GM19397 (cell line): ENCODE measurements around the gene ARSB.
"Not testable (repeated sequence)": the region's sequence is repeated elsewhere in the genome, so short reads cannot be mapped to it uniquely, and the experiment has no call there.

Experiments used
- ATAC-seq: cut with Tn5 transposase; IDR thresholded peaks from one replicate; pipeline ENCODE4 v1.9.1; 2021; ENCODE audit warnings: mild to moderate bottlenecking, moderate library complexity; ENCODE audit not compliant: unreplicated experiment

ARSB gene

DNA sequence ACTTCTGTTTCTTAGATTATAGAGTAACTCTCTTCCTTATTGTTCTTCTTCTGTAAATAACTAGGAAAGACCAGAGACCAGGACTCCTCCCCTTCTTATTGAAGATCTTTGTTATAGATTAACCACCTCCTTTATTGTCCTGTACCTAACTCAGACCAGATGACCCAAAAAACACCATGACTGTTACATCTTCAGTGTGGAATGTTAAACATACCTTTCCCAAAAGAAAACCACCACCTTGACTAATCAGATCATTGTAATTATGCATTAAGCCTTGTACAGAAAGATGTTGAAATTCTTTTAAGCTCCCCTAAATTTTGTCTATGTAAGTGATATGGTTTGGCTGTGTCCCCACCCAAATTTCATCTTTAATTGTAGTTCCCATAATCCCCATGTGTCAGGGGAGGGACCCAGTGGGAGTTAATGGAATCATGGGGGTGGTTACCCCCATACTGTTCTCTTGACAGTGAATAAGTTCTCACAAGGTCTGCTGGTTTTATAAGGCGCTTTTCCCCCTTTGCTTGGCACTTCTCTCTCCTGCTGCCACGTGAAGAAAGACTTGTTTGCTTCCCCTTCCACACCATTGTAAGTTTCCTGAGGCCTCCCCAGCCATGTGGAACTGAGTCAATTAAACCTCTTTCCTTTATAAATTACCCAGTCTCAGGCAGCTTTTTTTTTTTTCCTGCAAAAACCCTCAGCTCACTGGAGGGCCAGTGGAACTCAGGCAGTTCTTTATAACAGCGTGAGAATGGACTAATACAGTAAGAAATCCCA lies 26.3 kb downstream of the ARSB start:
- no peak for ATAC-seq

DNA sequence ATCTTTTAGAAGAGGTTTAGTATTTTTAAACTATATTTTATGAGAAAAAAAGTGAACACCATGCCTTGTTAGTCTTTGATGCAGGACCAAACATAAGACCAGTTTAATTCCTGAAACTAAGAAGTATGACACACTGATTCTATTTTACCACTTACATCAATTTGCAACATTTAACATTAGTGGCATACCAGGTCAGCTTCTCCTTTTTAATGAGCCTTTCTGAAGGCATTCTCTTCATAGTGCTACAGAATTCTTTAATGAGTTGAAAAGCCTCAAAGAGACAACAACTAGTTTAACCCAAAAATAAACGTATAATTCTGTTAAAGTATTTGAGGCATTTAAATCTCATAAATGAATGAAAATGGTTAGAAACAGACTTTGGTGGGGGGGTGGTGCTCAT lies 28.2 kb downstream of the ARSB start:
- ATAC-seq, result no peak

DNA sequence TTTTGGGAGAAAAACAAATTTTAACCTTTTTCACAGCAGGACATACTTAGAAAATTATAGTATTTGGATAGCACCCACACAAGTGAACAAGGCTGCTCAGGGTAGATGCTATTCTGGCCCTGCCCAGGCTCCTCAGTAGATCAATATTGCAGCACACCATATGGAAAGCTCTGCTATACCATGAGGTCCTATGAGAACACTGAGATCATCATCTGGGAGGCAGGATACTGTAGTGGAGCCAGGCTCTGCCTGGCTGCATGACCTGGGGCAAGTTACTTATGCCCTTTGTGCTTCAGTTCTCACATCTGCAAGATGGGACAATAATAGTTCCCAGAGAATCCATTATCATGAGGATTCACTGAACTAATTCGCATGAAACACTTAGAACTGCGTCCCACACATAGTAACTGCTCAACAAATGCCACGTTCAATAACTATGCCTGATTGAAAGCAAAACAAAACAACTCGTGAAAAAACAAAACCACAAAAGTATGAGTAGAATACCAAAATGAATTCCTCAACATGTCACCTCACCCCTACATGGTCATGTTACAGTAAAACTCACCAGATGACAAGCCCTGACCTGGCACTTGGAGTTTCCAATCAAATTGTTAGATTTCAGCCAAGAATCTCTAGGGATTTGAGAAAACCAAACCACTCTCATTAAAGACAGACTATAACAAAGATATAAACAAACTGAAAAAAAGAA lies 31.9 kb downstream of the ARSB start:
- no peak for ATAC-seq

DNA sequence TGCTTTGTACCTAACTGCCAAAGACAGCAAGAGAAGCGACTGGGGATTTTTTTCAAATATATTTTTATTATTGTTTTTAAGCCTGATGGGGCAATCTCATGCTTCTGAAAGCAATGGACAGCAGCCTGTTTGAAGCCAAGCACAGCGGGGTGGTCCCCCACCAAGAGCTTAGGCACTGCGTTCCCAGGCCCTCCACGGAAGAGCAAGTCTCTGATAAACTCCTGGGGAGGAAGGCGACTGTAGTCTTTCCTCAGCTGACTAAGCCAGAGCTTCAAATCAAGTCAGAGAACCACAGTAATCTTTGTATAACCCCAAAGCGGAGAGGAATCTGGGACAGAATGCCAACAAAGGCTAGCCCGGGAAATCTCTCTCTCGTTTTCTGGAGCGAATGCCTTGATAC lies 54.4 kb downstream of the ARSB start:
- ATAC-seq, result no peak

DNA sequence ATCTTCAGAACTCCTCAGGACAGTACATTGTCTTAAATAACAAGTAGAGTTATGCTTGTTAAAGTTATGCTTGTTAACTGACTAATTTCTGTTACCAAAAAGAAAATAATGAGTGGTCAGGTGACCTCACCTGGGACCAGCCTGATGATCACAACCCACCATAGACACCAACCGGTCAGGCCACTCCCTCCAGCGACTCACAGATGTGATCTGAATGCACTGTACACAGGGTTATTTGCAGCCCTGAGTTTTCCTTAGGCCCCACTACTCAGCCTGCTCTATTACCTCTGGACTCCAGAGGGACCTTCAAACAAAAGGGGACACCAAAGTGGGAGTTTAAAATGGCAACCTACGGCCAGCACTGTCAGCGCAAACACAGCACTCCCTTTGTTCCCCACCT lies 55.3 kb downstream of the ARSB start:
- no peak for ATAC-seq

DNA sequence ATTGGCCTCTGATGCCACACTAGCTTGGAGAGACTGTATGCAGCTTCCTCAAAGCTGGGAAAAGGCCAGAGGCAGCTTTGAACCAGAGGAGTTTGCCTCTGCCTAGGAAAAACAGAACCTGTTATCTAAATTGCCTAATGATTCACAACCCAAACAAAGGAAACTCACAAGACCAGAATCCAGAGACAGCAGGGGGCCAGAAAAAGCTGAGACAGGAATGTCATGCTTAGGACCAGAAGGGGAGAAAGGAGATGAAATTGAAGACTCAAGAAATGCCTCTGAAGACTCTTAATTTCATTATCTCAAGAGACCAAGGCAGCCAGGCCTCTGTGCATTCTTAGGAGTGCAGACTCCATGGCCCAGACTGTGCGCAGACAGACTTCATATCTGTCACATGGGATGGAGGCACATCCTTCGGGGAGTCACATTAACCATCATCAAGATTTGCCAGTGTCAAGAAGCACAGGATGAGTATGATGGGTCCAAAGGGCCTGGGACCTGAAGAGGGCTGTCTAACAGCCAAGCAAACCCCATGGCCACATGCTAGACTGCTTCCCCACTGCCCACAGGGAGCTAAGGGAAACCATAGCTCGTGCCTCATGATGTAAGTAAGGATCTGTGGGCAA lies 57.3 kb downstream of the ARSB start:
- no peak for ATAC-seq

DNA sequence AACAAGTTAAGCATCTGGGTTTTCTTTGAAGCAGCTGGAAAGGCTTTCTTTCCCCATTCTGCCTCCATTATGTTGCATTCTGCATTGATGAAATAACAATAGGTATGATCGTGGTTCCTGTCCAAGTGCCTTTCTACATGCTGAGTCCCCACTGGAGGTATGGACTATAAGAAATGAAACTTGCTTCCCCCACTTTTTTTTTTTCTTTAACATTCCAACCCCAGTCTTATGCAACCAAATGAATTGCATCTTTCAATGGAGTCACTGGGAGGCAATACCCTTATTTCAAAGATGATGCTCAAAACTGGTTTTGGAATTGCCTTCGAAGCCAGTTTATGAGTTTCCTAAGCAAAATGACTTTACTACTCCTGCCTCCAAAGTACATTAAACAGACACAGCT lies 58.9 kb downstream of the ARSB start:
- ATAC-seq, result no peak

DNA sequence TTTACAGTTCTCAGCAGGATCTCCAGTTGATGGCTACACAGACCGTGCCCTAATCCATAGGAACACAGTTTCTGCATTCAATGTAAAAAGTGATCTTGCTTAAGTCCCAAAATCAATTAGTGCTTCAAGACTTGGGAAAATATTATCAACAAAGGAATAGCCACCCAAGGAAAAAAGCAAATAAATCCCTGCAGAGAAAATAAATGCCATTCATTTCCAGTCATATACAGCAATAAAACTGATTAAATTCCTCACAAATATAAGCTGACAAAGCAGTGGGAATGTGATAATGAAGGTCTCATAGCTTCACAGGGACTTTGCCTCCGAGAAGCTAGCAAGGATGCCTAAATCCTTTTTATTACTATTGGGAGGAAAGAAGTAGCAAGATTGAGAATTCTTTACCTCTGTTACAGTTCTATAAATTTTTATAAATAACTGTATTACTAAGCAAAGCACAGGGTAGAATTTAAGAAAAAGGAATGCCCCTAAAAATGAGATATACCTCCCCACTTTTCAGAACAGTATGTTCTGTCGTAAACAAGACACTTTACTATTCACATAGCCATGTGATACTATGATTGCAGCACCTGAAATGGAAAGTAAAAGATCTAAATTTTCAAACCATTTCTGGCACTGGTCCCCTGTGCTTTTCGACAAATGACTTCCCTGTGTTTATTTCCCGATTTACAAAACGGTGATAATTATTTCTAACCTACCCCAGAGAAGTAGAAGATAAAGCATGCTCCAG lies 59.8 kb downstream of the ARSB start:
- ATAC-seq, result no peak

DNA sequence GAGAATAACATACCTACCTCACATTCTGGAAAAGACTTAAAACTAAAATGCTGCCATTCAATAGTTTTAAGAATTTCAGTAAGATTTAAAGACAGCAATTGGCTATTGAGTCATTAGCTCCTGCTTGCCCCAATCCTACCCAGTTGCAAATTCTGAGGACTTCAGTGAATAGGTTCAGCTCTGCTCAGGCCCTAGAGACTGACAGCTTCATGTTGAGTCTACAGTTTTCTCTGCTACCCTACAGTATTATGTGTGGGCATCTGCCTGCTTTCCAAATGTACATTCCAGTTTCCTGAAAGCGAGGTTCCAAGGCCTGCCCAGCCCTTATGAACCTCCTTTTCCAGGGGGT lies 61.5 kb downstream of the ARSB start:
- no peak for ATAC-seq

DNA sequence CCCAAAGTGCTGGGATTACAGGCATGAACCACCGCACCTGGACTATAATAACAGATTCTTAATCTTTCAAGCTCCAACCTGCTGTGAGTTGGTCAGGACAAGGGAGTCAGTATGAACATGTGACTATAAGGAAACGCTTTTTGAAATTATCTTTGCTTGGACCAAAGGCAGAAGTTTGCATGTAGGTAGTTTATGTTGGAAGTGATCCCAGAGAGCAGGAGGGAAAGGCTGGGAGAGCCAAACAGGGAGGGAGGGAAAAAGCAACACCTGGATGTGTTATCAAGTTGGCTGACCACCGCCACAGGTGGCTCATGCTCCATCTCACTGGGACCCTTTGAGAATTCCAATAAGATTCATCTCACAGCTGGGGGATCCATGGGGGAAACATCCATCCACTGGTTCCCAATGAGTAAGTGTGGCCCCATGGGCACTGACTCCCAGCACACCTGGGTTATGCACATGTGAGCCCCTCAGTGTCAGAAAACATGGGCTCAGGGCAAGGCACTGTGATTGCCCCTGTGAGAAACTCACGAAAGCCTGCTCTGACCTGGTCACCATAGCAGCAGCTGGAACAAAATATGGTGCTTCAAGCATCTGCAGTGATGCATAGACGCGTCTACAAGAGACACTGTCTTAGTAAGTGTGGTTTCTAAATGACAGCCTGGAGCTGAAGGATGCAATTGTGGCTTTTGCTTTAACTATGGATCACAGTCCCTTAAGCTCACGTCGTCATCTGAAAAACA lies 62.1 kb downstream of the ARSB start:
- peak; percentile 60 for ATAC-seq

DNA sequence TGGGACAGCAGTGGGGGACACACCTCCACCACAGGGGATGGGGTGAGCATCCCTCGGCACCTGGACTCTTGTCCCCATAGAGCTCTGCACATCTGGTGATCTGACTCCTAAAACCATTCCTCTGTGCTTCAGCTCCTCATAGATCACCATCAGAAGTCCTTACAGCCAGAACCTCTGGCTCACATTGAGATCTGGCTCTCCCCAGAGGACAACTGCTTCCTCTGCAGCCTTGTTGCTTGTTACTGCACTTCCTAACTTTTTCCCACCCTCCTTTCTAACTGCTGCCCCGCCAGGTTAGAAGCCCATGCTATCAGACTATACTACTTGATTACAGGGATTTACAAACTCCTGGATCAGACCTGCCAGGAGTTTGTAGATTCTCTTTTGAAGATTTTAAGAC lies 64.5 kb downstream of the ARSB start:
- no peak for ATAC-seq

DNA sequence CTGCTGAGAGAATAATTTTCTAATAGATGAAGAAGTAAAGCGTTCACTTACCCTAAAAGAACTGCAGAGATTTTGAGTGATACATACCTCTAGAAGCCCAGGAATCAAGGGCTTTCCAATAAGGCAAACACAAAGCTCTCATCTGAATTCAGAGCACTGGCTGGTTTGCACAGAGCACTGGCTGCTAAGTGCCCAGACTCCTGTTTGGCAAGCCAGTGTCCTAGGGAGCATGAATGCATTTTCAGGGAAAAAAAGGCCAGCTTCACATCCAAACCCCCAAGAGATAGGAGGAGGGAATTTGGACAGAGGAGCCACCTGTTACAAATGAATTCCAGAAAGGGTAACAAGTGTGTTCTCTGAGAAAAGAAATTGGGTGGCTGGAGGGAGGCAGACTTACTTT lies 65.3 kb downstream of the ARSB start:
- no peak for ATAC-seq

DNA sequence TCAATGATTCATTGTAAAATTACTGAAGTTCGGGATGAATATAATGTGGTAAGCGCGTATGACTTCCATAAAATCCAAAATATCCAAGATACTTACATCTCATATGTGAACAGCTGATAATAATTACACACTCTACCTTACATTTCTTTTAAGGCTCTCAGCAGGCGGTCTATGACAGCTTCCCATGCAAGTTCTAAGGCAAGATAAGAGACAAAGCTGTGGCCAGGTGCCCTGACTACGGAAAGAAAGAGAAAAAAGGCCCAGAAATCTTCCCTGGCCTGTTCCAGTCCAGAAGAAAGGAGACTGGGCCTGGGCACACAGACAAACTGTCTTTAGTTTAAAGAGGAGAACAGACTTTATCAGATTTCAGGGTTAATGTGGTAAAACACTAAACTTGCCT lies 69.1 kb downstream of the ARSB start:
- ATAC-seq, result no peak

DNA sequence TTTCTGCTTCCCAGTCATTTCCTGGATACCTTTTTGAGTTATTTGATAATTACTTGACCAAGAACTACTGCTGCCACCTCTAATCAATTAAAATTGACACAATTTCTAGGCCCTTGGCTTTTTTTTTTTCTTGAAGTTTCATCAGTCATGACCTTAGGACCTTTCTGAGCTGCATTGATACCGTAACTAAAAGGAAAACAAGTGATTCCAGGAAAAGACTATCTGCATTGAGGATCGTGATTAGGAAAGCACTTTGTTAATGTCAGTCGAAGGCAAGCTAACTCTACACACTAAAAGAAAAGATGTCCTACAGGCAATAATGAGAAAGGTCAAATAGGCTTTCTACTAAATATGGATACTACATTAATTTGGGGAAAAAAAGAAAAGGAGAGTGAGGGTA lies 69.9 kb downstream of the ARSB start:
- ATAC-seq, result no peak

DNA sequence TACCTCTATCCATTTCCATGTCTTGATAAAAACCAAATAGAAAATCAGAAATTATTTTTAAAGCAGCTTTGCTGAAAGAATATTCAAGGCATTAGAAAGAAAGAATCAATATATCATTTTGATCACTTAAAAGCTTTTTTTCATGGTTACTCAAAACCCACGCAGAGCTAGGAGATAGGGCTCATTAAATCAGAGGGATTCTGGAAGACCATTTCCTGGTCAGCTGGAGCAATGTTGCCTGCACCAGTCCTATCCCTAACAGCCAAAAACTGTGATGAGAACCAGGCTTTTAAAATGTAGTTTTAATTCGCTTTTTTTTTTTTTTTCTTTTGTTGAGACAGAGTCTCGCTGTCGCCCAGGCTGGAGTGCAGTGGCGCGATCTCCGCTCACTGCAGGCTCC lies 72.3 kb downstream of the ARSB start:
- ATAC-seq, result no peak

DNA sequence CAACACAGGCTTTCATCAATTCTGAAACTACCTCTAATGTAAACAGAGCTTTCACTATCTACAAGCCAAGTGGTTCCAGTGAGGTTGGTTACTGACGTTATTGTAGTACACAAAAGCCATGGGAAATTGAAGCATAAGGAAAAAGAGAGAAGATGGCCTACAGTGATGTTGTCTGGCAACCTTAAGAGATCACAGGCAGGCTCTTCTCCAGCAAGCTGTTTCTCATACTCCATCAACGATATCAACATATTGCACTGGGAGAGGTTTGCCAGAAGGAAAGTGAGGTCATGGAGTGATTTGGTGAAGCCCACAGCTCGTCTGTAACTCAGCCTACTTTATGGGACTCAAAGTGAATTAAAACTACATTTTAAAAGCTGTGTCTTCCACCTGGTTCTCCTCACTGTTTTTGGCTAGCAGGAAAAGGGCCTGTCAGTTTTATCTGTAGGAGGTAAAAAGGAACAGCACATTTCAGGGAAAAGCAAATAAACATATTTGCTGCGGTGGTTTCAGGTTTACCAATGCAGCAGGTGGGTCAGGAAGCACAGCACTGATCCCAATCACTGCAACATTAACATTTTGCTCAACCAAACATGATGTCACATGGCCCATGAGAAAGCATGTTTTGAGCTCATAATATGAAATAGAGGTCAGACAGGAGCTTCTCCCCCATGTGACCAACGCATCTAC lies 72.9 kb downstream of the ARSB start:
- ATAC-seq, result no peak

DNA sequence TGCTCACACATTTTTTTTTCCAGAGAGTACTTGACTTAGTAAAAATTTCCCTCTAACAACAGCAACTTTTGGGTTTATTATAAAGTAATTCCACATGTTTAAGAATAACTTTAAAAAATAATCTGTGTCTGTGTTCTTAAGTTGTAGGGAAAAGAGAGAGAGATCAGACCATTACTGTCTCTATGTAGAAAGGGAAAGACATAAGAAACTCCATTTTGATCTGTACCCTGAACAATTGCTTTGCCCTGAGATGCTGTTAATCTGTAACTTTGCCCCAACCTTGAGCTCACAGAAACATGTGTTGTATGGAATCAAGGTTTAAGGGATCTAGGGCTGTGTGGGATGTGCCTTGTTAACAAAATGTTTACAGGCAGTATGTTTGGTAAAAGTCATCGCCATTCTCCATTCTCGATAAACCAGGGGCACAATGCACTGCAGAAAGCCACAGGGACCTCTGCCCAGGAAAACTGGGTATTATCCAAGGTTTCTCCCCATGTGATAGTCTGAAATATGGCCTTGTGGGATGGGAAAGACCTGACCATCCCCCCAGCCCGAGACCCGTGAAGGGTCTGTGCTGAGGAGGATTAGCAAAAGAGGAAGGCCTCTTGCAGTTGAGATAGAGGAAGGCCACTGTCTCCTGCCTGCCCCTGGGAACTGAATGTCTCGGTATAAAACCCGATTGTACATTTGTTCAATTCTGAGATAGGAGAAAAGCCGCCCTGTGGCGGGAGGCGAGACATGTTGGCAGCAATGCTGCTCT lies 75.7 kb downstream of the ARSB start:
- not testable (repeated sequence) for ATAC-seq

DNA sequence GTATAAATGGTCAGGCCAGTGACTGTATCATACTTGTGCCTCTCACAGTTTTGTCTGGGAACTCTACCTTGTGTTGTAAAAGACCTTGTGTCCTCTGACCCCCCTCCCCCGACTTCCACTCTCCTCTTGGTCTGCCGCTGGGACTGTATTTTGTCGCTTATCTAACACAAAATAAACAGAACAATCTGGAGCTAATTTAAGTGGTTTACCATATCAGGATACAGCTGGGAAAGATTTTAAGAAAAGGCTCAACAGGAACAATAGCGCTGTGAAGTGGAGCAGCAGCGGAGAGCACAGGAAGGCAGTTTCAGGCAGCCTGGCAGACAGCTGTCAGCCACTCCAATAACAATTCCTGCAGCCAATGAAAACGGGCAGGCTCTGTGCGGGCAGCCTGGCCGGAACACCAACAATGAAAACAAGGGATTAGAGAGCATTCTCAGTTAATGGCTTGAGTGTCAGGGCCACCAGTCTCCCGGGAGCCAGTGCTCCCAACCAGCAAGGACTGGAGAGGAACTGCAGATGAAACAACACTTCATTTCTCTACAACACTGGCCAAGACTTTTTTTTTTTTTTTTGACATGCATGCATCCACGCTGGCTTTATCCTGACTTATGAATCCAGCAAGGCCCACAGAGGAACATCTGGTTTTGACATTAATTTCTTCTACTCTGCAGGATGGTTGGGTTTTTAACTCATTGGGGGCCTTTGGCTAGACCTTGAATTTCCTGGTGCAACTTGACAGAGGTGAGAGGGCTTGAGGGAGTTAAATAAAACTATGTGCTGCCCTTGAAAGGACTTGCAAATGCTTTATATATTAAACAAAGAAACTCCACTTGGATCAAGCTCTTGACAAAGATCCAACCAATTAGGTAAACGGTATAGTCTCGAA lies 76.7 kb downstream of the ARSB start:
- ATAC-seq, result no peak
